MCF 10A (cell line): Measurements from ENCODE around the gene TCERG1L. TPM values are rescaled to one million over a fixed set of nuclear protein-coding genes. Genes with fewer than 3 reads are reported as not detected.

Source experiments
- BruUV-seq: library from RNA; stranded (reverse); fragments of 400-500 nt; replicated peaks from 2 replicates; lab custom pipeline; 2021; lab: Mats Ljungman, UMichigan
- CTCF ChIA-PET: fragments of 300-600 bp; sonication (Branson Sonifier 250); formaldehyde crosslinking; extraction: SDS; loops from one replicate; lab custom pipeline; 2021; ENCODE audit warnings: antibody characterized with exemption, inconsistent platforms; lab: Yijun Ruan, JAX
- POLR2A ChIA-PET: fragments of 300-600, 350-650 bp; sonication (Branson Sonifier 250); formaldehyde crosslinking; extraction: SDS; loops from one replicate; lab custom pipeline; 2020; ENCODE audit warnings: antibody characterized with exemption, inconsistent platforms; lab: Yijun Ruan, JAX
- DNase-seq: peaks from one replicate; pipeline ENCODE4 v3.0.0-alpha.2; 2018; ENCODE audit not compliant: unreplicated experiment
- H3K27ac Mint-ChIP-seq: one replicate; pipeline ENCODE4 v1.8.0; 2022; ENCODE audit warnings: mild to moderate bottlenecking, low read depth, mixed read lengths; ENCODE audit not compliant: unreplicated experiment
- H3K27me3 Mint-ChIP-seq: one replicate; pipeline ENCODE4 v1.8.0; 2022; ENCODE audit warnings: mixed read lengths; ENCODE audit not compliant: insufficient read depth, unreplicated experiment
- H3K36me3 Mint-ChIP-seq: one replicate; pipeline ENCODE4 v1.8.0; 2022; ENCODE audit warnings: mild to moderate bottlenecking, moderate library complexity, mixed read lengths; ENCODE audit not compliant: insufficient read depth, unreplicated experiment
- H3K4me1 Mint-ChIP-seq: one replicate; pipeline ENCODE4 v1.8.0; 2022; ENCODE audit warnings: mixed read lengths; ENCODE audit not compliant: insufficient read depth, unreplicated experiment
- H3K4me3 Mint-ChIP-seq: one replicate; pipeline ENCODE4 v1.8.0; 2022; ENCODE audit warnings: mild to moderate bottlenecking, moderate library complexity, mixed read lengths; ENCODE audit not compliant: unreplicated experiment
- H3K9me3 Mint-ChIP-seq: one replicate; pipeline ENCODE4 v1.8.0; 2022; ENCODE audit warnings: mixed read lengths; ENCODE audit not compliant: unreplicated experiment
- intact Hi-C: fragments of 100-400 bp; cut with micrococcal nuclease; formaldehyde crosslinking; loops from 2 replicates; pipeline ENCODE4 v1.14.1; 2022
- total RNA-seq: library from RNA; stranded (reverse); gene quantifications from 2 replicates; pipeline ENCODE4 v1.2.3, GENCODE V29; 2022
- TF ChIP-seq, protein P1 (sequence below): fragments of 200-600 bp; IDR thresholded peaks from one replicate; pipeline ENCODE4 v1.8.0; 2022; ENCODE audit warnings: antibody characterized with exemption, mild to moderate bottlenecking; ENCODE audit not compliant: unreplicated experiment

The TCERG1L gene
- total RNA-seq, 1 experiment from 2014 or later = not detected

DNA sequence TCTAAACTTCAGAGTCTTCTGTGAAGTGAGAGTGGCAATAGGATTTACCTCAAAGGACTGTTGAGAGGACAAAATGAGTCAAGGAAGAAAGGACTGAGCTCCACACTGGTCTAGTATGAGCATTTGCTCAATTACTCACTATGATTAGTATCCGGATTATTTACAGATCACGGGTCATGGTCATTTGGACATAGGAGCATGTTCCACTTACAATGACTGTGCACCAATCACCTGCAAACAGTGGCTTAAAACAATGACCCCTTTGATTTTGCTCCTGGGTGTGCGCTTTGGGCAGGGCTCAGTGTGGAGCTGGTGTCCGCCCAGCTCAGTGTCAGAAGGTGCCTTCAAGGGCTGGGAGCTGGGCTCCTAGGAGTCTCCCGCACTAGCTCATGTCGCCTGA lies 225.4 kb downstream of the TCERG1L start:
- Mint-ChIP-seq H3K9me3 (peaks cover 7% of the 10 kb centered on the region), H3K27me3 (peaks cover 11% of the 10 kb centered on the region), H3K4me3 (no peak overlapping the region), H3K36me3 (no peaks in the 10 kb centered on the region), H3K4me1 (no peaks in the 10 kb centered on the region), H3K27ac (no peak overlapping the region)
- intact Hi-C loops = no loop called here
- DNase-seq = no peak
- CTCF ChIA-PET = interaction anchor here (0.6 kb wide), 1 partner anchor 387 kb away, joined by 3 read pairs; no protein-coding TSS in a partner anchor
- POLR2A ChIA-PET = no interaction called here
- TF ChIP-seq, protein P1, sequence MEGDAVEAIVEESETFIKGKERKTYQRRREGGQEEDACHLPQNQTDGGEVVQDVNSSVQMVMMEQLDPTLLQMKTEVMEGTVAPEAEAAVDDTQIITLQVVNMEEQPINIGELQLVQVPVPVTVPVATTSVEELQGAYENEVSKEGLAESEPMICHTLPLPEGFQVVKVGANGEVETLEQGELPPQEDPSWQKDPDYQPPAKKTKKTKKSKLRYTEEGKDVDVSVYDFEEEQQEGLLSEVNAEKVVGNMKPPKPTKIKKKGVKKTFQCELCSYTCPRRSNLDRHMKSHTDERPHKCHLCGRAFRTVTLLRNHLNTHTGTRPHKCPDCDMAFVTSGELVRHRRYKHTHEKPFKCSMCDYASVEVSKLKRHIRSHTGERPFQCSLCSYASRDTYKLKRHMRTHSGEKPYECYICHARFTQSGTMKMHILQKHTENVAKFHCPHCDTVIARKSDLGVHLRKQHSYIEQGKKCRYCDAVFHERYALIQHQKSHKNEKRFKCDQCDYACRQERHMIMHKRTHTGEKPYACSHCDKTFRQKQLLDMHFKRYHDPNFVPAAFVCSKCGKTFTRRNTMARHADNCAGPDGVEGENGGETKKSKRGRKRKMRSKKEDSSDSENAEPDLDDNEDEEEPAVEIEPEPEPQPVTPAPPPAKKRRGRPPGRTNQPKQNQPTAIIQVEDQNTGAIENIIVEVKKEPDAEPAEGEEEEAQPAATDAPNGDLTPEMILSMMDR = no peak
- BruUV-seq = no TSS peak

DNA sequence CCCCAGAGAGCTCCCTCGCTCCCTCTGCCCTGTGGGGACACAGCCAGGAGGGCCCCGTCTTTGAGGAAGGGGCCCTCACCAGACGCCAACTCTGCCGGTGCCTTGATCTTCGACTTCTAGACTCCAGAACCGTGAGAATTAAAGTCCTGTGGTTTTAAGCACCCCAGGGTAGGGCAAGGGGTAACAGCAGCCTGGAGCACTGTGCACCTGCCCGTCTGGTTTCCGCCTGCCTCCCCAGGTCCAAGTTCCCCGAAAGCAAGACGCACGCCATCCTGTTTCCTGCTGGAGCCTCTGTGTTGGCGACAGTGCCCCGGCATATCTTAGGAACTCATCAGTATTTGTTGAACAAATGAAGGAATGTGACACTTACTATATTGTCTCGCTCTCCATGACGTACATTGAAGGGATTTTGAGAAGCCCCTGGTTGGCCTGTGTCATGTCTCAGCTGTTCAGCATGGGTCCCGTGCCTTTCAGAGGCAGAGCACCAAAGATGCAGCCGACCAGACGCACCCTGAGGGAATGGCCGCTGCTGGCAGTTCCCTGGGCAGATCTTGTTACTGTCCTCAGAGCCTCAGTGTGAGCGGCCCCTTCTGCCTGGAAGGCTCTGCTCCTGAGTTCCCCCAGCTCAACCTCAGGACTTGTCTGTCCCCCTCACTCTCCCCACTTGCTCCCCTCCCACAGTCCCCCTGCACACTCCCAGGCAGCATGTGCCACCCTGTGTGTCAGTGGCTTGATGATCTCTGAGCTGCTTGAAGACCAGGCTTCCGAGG lies 226.2 kb downstream of the TCERG1L start:
- CTCF ChIA-PET = no interaction called here
- DNase-seq = no peak
- POLR2A ChIA-PET = no interaction called here
- no peaks in the 10 kb centered on the region for H3K4me1 Mint-ChIP-seq
- intact Hi-C loops = no loop called here
- no TSS peak for BruUV-seq
- no peak overlapping the region for H3K27ac Mint-ChIP-seq
- H3K27me3 Mint-ChIP-seq = peaks cover 11% of the 10 kb centered on the region
- TF ChIP-seq, protein P1 = no peak
- no peaks in the 10 kb centered on the region for H3K36me3 Mint-ChIP-seq
- H3K4me3 Mint-ChIP-seq = no peak overlapping the region
- H3K9me3 Mint-ChIP-seq = peaks cover 7% of the 10 kb centered on the region

DNA sequence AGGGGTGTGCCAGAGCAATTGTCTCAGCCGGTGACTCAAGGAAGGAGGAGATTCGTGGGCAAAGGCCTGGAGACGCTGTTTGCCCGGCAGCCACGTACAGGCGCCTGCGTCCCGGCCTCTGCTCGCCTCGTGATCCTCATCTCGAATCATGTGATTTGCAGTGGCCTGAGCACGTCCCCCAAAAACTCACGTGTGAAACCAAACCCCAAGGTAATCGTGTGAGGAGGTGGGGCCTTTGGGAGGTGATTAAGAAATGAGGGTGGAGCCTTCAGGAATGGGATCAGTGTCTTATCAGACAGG lies 226.8 kb downstream of the TCERG1L start:
- Mint-ChIP-seq H3K27me3 (peaks cover 11% of the 10 kb centered on the region), H3K27ac (no peak overlapping the region), H3K36me3 (no peaks in the 10 kb centered on the region), H3K9me3 (peaks cover 7% of the 10 kb centered on the region), H3K4me1 (no peaks in the 10 kb centered on the region), H3K4me3 (no peak overlapping the region)
- POLR2A ChIA-PET = no interaction called here
- CTCF ChIA-PET = no interaction called here
- no TSS peak for BruUV-seq
- TF ChIP-seq, protein P1 = no peak
- DNase-seq = no peak
- intact Hi-C loops = no loop called here

DNA sequence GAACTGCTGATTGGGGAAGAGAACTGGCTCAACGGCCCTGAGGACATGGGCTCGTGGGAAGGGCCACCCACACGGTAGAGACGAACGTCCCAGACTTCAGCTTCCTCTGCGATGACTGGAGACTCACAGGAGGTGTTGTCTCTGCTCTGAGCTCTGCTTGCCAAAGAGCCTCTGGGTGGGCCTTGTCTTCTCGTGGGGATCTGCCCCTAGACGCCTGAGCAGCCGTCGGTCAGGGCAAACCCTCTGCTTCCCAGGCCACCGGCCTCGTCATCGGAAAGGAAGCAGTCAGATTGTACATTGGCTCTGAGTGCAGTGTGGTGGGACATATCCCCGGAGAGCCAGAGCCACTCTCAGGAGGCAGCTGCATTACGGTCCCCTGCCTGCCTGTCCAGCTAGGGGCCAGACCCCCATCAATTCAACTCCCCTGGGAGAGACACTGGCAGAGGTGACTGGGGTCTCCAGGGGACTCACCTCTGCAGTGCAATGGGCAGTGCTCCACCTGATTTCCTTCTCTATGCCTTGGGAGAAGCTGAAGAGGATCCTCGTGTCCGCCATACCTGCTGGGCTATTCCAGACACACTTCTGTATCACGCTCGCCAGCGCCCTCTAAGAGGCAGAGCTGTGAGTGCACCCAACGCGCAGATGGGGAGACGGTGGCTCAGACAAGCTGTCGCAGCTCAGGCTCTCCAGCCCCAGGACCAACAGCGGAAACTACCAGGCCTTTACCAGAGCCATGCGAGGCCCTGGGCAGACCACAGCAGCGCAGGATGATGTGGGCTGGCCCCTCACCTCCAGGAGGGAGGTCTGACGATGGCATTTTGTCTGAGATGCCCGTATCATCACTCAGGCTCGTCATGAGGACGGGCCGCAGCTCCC lies 227.4 kb downstream of the TCERG1L start:
- DNase-seq = no peak
- Mint-ChIP-seq H3K36me3 (no peaks in the 10 kb centered on the region), H3K4me1 (no peaks in the 10 kb centered on the region), H3K4me3 (no peak overlapping the region), H3K9me3 (peaks cover 7% of the 10 kb centered on the region), H3K27me3 (peaks cover 11% of the 10 kb centered on the region), H3K27ac (no peak overlapping the region)
- ChIA-PET POLR2A (no interaction called here), CTCF (interaction anchor here (0.8 kb wide), 2 partner anchors 11 to 790 kb away, joined by 3 read pairs; no protein-coding TSS in a partner anchor)
- no TSS peak for BruUV-seq
- TF ChIP-seq, protein P1 = no peak
- intact Hi-C loops = no loop called here
